NCI-H748 (cell line): ENCODE results near the gene CDC42BPA.
A peak's percentile ranks its signal among the peaks of the same experiment; 100 is the strongest.

Experiments used
- DNase-seq: peaks from one replicate; lab custom pipeline; 2025; ENCODE audit not compliant: unreplicated experiment; lab: John Stamatoyannopoulos, UW

CDC42BPA gene

GRCh38 chr1:227215863-227216510, 102.3 kb downstream of the CDC42BPA start:
- DNase-seq, result no peak

DNA sequence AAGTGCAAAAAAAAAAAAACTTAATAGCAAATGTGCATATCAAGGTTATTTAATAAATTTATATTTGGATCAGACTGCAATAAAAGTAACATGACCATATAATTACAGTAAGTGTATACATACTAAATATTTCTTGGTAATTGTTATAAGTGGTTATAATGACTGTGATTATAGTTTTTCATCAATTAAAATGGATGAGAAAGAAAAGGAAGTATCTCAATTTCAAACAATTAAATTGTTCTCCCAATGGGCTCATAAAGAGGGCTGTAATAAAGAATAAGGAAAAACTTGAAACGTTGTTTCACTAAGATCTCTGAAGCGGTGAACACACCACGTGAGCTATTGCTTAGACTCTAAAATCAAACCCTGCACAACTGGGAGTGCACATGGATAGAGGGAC, 104.1 kb downstream of the CDC42BPA start:
- peak; percentile 6 for DNase-seq

DNA sequence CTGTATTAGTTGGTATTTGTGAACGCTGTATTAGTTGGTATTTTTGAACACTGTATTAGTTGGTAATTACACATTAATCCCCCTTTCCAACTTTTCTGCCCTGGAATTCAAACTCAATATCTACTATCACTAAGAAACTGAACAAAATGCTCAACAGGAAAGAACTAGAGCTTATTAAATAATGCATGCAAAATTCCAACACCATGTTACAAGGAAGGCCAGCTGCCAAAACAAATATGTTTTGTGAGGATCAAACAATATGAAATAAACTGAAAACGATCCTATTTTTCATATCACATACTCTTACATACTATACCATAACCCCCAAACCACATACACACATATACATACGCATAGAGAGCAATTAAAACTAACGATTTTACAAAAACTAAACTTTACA, 104.9 kb downstream of the CDC42BPA start:
- DNase-seq, result no peak

DNA sequence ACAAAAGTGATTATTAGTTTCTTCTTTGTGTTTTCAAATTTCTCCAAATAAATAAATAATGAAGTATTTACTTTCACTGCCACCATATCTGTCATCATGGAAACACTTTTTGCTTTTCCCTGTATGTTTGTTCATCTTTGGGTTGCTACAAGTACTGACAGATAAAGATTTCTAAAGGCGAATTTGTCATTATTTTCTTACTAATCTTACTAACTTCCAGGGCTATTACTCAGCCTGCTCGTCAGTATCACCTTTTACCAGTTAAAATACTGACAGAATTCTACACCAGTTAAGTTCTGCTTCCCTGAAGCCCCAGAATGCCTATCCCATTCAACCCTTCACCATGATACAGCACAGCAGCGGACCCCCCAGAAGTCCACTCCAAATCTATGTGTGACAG, 106.1 kb downstream of the CDC42BPA start:
- DNase-seq, result no peak

GRCh38 chr1:227210604-227211003, 107.7 kb downstream of the CDC42BPA start:
- no peak for DNase-seq

- no peak for DNase-seq
Measured at GRCh38 chr1:227197064-227197463, 121.2 kb downstream of the CDC42BPA start.

- DNase-seq, result no peak
Measured at GRCh38 chr1:227192163-227192562, 126.1 kb downstream of the CDC42BPA start.

DNA sequence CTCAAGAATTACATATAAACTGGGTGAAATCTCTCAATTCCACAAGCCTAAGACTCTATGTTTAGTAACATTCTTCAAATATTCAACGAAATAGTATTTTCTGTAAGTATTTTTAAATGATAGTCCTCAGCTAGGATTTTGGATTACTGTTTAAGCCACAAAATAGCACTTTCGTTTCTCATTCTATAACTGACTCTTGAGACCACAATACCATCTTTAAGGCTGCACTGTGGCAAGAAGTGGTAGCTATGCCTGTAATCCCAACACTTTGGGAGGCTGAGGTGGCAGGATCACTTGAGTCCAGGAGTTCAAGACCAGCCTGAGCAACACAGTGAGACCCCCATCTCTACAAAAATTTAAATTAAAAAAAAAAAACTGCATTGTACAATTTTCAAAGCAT, 126.7 kb downstream of the CDC42BPA start:
- DNase-seq, result no peak

DNA sequence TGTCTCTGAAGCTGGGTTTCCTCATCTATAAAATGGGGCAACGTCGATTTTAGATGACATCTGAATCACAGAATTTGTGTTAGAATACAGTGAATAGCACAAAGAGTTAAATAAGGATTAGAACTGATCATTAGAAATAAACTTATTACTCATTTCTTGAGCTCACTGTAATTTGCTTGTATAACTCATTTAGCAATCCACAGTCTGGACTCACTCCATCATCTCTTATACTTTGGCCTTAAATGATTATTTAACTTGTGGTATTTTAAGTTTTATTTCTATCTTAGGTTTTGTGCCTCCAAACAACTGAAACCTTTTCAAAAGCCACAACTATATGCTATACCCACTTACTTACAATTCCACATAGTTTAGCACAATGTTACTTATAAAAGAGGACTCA, 128.0 kb downstream of the CDC42BPA start:
- DNase-seq, result no peak

DNA sequence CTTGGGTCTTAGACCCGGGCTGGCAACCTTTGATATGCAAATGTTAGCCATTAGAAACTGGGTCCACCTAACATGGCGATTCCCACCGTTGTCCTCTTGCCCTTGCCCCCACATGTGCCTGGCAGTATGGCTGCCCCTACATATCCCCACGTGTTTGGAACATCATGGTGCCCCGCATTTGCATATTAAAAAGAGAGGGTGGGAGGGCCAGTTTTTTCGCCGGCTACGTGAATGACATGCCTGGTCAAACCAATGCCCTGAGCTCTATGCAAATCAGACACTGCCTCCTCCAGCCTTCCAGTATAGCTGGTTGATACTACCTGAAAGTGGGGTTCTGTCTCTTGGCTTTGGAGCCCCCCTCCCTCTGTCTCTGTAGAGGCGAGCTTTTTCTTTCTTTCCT, 133.0 kb downstream of the CDC42BPA start:
- DNase-seq, result no peak

DNA sequence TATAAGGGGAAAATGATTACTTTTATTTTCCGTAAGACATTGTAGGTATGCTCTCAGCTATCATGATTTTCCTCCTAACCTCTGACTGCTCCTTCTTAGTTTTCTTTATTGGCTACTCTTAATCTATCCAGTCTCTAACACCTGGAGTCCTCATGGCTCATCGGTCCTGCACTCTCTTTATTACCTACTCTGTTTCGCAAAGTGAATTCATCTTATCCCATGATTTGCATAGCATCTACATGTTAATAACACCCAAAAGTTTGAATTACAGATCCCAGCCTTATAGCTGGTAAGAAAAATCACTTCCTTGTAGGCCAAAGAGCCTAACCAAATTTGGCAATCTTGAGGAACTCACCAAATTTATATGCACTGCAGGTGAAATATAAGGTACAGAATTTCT, 136.3 kb downstream of the CDC42BPA start:
- no peak for DNase-seq

DNA sequence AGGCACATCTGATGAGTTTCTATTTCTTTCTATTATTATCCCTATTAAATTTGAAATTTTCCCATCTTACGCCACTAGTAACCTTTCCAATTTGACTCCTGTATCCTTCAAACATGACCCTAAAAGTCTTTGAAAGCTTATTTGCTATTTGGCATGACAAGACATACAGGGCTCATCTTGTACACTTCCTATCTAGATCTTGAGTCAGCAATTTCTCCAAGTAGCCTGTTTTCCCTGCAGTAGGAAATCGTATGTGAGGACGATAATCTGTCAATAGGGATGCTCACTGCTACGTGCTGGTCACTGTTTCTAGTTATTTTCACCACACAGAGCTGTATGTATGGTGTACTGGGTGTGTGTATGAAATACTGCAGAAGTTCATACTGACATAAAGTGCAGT, 142.7 kb downstream of the CDC42BPA start:
- no peak for DNase-seq

GRCh38 chr1:227174164-227174563, 144.1 kb downstream of the CDC42BPA start:
- DNase-seq, result no peak

DNA sequence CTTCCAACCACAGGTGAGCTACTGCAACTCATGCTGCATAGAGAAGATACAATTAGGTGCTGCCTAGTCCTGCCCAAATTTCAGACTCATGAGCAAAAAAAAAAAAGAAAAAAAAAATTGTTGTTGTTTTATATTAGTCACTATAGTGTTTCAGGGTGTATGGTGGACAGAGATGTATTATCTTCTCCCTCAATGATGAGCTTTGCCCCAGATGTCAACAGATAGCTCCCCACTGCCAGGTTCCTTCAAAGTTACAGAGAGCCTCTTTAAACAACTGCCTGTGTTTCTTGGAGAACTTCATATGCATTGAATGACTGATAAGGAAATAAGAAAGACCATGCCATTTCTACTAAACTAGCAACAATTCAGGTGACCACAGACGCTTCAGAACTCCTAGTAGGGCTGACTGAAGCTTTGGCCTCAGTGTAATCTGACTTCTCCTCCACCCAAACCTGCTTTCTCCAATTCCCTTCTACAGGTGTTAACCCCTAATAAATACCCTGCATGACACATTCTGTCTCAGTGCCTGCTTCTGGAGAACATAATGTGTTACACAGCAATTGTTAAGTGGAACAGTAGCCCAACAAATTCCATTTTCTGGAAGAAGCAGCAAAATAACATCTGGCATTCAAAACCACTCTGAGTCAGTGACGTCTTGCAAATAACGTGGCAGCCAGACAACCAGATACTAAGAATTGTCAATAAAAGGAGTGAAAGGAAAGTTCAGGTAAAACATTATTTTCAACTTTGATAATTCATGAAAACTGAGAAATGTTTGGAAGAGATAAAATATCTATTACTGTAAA, 147.7 kb downstream of the CDC42BPA start:
- no peak for DNase-seq

DNA sequence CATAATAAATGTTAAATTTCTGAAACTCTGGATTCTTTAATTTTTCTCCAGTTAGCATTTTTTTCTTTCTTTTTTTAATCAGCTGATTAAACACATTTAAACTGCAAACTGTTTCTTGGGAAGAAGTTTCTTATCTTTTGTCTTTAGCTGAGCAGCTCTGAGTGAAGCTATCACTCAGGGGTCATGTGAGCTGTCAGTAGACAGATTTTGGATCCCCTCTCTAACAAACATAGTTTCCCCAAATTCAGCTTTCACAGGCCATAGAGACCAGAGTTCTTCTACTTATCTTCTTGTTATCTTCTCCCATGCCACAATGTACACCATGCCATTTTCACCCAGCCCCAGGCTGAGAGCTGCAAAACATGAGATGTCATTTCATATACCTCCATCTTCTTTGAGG, 148.9 kb downstream of the CDC42BPA start:
- no peak for DNase-seq

GRCh38 chr1:227167276-227168101, 150.8 kb downstream of the CDC42BPA start:
- DNase-seq, result no peak

DNA sequence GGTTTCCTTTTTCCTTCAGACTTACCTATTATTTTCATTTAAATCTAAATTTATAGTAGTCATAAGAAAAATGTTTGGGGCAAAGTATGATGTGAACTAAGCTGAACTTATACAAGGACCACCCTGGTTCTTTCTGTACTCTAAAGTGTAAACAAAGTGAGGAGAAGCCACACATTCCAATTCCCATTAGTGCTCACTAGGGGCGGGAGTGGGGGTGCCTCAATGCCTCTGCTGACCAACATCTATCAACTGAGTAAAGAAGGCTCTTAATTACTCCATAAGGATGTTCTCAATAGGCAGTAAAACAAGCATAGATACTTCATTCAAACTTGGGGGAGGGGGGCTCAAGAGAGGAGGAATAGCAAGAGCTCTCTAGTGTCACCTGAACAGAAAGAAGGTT, 151.7 kb downstream of the CDC42BPA start:
- DNase-seq, result no peak

DNA sequence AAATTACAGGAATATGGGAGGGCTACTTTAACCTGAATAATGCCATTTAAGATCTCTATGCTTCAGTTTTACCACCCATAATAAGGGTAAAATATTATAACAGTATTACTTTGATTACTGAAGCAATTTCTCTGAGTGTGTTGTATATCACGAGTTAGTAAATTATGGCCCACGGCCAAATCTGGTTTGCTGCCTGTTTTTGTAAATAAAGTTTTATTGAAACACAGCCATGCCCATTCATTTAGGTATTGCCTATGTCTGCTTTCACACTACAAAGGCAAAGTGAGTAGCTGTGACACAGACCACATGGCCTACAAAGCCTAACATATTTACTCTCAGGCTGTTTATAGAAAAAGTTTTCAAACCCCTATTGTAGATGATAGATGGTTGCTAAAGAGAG, 156.8 kb downstream of the CDC42BPA start:
- DNase-seq, result no peak

GRCh38 chr1:227156520-227156919, 161.8 kb downstream of the CDC42BPA start:
- no peak for DNase-seq

- DNase-seq, result peak; percentile 4
Measured at GRCh38 chr1:227155688-227156087, 162.6 kb downstream of the CDC42BPA start.

DNA sequence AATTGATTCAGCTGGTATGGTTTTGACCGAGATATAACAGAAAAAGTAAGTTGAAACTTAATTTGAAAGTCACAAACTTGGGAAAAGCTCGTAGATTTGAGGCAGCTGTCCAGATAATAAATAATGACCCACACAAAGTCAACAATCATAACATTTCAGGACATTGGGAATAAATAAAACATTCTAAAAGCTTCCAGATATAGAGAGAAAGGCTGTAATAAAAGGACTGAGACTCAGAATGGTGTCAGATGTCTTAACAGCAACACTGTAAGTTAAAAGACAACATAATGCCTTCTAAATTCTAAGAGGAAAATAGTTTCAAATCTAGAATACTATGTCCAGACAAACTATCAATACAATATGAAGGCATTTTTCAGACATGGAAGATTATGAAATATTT, 163.3 kb downstream of the CDC42BPA start:
- no peak for DNase-seq

DNA sequence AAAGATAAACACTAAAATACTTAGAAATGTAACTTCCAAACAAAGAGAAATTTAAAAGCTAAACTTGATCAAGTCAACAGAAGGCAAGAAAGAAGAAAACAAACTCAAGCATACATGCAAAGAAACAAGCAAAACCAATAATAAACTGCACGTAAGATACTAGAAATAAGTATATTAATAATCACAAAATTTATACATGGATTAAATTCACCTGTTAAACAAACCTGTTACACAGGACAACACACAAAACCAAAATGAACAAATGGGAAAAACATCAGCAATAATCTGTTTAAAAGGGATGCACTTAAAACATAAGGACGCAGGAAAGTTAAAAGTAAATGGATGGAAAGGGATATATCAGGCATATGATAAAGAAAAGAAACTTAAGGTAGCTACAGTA, 165.8 kb downstream of the CDC42BPA start:
- DNase-seq, result no peak
